Large intestine (tissue), 3 donors: Measurements from ENCODE around the gene TTPAL. TPM values are rescaled to one million over a fixed set of nuclear protein-coding genes. Genes with fewer than 3 reads are reported as not detected.

Experiments
- DNase-seq, 2 donors: peaks; one replicate each; pipeline versions ENCODE4 v3.0.0 to v3.0.0-alpha.2; 2013
- H3K27ac ChIP-seq: one replicate; pipeline ENCODE4 v1.5.1; 2013; ENCODE audit warnings: low read length
- H3K27me3 ChIP-seq: 2 replicates; pipeline ENCODE4 v1.6.1; 2013; ENCODE audit warnings: low read length; ENCODE audit not compliant: control insufficient read depth, insufficient read depth
- H3K36me3 ChIP-seq: 2 replicates; pipeline ENCODE4 v1.6.1; 2013; ENCODE audit warnings: low read length; ENCODE audit not compliant: control insufficient read depth, insufficient read depth
- H3K4me1 ChIP-seq: one replicate; pipeline ENCODE4 v1.6.1; 2013; ENCODE audit warnings: low read length; ENCODE audit not compliant: control insufficient read depth, insufficient read depth
- H3K4me3 ChIP-seq: one replicate; pipeline ENCODE4 v1.5.1; 2013; ENCODE audit warnings: low read length
- H3K9me3 ChIP-seq: one replicate; pipeline ENCODE4 v1.6.1; 2013; ENCODE audit warnings: mild to moderate bottlenecking, low read depth, low read length, moderate library complexity; ENCODE audit not compliant: control insufficient read depth
- WGBS: methylation state at CpG from one replicate; pipeline ENCODE4 v1.1.5; 2013; ENCODE audit warnings: low lambda C conversion rate; ENCODE audit not compliant: insufficient coverage; 5-methylcytosine and 5-hydroxymethylcytosine counted together
- polyA plus RNA-seq: library from polyadenylated mRNA; unstranded; fragments of 120-200 nt; gene quantifications from one replicate; pipeline ENCODE4 v1.2.1, GENCODE V29; 2013

The TTPAL gene
- polyA plus RNA-seq, 1 donor = 10.0 TPM

- peak overlapping the region; percentile 98 for H3K27ac ChIP-seq
- H3K4me3 ChIP-seq = no peak overlapping the region
- no peaks in the 10 kb centered on the region for H3K9me3 ChIP-seq
- peaks cover 49% of the 10 kb centered on the region for H3K4me1 ChIP-seq
- no peaks in the 10 kb centered on the region for H3K27me3 ChIP-seq
- H3K36me3 ChIP-seq = peaks cover 62% of the 10 kb centered on the region
- WGBS = no CpG with 5 or more reads among the region's 7 CpGs
- DNase-seq = no peak
Observed at GRCh38 chr20:44430270-44431065, 45.2 kb upstream of the TTPAL start.

GRCh38 chr20:44431118-44431501, 44.6 kb upstream of the TTPAL start:
- Histone ChIP-seq H3K4me1 (peaks cover 50% of the 10 kb centered on the region), H3K4me3 (no peak overlapping the region), H3K27ac (peak overlapping the region; percentile 98), H3K27me3 (no peaks in the 10 kb centered on the region), H3K9me3 (no peaks in the 10 kb centered on the region), H3K36me3 (peaks cover 56% of the 10 kb centered on the region)
- no CpG with 5 or more reads among the region's 4 CpGs for WGBS
- DNase-seq = no peak

DNA sequence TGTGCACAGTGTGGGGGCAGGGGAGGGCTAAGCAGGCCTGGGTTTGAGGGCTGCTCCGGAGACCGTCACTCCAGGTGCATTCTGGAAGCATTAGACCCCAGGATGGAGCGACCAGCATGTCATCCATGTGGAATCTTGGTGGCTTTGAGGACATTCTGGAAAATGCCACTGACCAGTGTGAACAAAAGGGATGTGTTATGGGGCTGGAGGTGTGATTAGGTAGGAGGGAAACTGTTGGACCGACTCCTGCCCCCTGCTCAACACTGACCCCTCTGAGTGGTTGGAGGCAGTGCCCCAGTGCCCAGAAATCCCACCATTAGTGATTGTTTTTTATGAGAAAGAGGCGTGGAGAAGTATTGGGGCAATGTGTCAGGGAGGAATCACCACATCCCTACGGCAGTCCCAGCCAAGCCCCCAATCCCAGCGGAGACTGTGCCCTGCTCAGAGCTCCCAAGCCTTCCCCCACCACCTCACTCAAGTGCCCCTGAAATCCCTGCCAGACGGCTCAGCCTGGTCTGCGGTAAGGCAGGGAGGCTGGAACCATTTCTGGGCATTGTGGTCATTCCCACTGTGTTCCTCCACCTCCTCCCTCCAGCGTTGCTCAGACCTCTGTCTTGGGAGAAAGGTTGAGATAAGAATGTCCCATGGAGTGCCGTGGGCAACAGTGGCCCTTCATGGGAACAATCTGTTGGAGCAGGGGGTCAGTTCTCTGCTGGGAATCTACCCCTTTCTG, 44.0 kb upstream of the TTPAL start:
- no peak for DNase-seq
- WGBS = 40% methylated on average over 1 of the region's 11 CpGs
- no peaks in the 10 kb centered on the region for H3K27me3 ChIP-seq

DNA sequence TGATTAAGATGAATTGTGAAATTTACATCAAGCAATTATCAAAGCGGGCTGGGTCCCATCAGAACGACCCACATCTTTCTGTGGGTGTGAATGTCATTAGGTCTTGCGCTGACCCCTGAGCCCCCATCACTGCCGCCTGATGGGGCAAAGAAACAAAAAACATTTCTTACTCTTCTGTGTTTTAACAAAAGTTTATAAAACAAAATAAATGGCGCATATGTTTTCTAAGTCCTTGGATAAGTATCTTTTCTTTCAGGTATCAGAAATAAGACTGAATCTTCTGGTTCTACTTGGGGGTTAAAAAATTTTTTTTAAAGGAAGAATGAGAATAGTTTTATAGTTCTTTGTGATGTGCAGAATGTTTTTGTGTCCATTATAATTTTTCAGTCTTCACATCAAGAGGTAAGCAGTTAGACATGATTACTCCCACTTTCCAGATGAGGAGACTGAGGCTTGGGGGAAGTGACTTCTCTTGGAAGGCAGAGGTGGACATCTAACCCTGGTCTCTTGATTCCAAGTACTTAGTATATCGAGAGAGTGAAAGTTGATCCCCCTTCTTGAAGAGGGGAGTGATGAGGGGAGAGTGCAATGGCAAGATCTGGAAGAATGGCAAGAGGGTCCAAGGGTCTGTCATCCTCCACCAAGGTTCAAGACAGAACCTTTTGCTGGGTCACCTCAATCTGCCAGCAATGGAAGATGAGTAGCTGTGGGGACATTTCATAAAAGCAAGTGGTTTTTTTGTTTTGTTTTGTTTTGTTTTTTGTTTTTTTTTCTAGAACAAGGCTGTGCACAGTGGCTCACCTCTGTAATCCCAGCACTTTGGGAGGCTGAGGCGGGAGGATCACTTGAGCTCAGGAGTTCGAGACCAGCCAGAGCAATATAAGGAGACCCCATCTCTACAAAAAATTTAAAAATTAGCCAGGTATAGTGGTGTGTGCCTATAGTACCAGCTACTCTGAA, 42.8 kb upstream of the TTPAL start:
- peaks cover 50% of the 10 kb centered on the region for H3K4me1 ChIP-seq
- DNase-seq = no peak
- H3K9me3 ChIP-seq = no peaks in the 10 kb centered on the region
- WGBS = 100% methylated on average over 1 of the region's 8 CpGs
- no peaks in the 10 kb centered on the region for H3K27me3 ChIP-seq
- H3K4me3 ChIP-seq = no peak overlapping the region
- H3K36me3 ChIP-seq = peaks cover 38% of the 10 kb centered on the region
- peak overlapping the region; percentile 98 for H3K27ac ChIP-seq

More for the DNA sequence above, 44.0 kb upstream of the TTPAL start:
- H3K4me1 ChIP-seq = peaks cover 50% of the 10 kb centered on the region
- no peak overlapping the region for H3K4me3 ChIP-seq
- H3K27ac ChIP-seq = peak overlapping the region; percentile 98
- peaks cover 51% of the 10 kb centered on the region for H3K36me3 ChIP-seq
- no peaks in the 10 kb centered on the region for H3K9me3 ChIP-seq

DNA sequence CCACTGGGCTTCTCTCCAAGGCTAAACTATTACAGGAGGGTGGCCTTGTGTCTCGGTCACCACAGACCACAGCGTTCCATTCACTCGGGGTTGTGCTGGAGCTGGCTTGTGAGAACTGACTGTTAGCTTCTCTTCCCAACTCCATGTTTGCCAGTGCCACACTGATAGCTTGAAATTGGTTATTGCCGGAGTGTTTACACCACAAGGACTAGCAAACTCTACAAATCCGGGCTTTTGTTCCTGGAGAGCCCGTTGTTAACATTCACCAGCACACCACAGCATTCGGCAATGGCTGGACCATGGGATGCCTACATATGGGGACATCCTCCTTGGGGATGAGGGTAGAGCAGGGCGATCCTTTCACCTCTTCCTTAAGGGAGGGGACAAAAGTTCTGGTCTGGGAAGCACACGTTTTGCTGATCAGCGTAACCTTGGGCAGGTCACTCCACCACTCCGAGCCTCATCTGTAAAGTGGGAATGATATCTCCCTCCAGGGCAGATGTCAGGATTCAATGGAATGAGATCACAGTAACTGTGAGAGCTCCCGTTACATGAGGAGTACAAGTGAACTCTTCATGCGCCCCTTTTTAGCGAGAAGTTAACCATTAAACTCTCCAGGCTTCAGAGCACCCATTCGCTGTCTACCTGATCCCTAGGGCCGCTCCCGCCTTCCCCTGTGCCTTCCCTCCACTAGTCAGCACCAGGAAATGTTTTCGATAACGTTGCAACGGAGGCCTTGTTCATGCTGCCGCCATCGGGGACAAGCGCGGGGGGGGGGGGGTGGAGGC, 41.7 kb upstream of the TTPAL start:
- DNase-seq = peak in 1 of 2 donors; percentile 98
- no CpG with 5 or more reads among the region's 24 CpGs for WGBS
- H3K4me3 ChIP-seq = no peak overlapping the region
- no peaks in the 10 kb centered on the region for H3K27me3 ChIP-seq
- peak overlapping the region; percentile 98 for H3K27ac ChIP-seq
- H3K36me3 ChIP-seq = peaks cover 28% of the 10 kb centered on the region
- peaks cover 52% of the 10 kb centered on the region for H3K4me1 ChIP-seq
- no peaks in the 10 kb centered on the region for H3K9me3 ChIP-seq

DNA sequence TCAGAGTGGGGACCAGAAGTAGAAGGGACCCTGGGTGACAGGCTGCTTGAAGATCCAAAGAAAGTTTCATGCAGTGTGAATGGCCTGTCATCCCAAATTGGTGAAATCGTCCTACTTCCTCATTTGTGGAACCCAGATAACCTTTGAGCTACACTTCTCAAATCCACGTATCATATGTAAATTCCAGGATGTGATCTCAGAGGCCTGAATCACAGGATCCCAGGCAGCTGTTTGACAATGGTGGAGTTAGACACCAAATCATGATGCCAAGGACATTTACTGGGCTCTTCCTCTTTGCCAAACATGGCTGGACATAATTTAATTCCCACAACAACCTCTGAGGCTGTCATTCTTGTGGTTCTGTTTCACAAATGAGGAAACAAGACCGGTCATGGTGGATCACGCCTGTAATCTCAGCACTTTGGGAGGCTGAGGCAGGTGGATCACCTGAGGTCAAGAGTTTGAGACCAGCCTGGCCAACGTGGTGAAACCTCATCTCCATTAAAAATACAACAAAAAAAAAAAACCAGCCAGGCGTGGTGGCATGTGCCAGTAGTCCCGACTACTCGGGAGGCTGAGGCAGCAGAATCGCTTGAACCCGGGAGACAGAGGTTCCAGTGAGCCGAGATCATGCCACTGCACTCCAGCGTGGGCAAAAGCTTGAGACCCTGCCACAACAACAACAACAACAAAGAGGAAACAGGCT, 39.9 kb upstream of the TTPAL start:
- Histone ChIP-seq H3K27me3 (no peaks in the 10 kb centered on the region), H3K4me3 (no peak overlapping the region), H3K27ac (peak overlapping the region; percentile 98), H3K4me1 (peaks cover 48% of the 10 kb centered on the region), H3K9me3 (no peaks in the 10 kb centered on the region), H3K36me3 (peaks cover 10% of the 10 kb centered on the region)
- DNase-seq = peak in 1 of 2 donors; percentile 84
- no CpG with 5 or more reads among the region's 12 CpGs for WGBS

DNA sequence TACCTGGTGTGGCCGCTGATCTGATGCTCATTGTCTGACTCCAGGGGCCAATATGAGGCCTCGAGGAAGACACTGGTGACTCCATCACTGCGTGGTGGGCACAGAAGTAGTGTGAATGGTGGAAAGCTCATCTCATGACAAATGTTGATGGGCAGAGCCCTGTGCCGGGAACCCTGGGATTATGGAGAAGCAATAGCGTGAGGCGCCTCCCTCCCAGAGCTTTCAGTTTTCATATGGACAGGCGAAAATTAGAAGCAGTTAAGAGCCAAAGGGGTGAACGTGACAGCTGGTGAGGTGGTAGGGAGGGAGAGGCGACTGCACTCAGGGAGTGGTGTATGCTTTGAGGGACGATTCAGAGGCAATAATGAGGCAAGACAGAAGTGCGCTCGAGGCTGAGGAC, 39.3 kb upstream of the TTPAL start:
- Histone ChIP-seq H3K27me3 (no peaks in the 10 kb centered on the region), H3K36me3 (peaks cover 4% of the 10 kb centered on the region), H3K9me3 (no peaks in the 10 kb centered on the region), H3K4me1 (peaks cover 48% of the 10 kb centered on the region), H3K27ac (peak overlapping the region; percentile 98), H3K4me3 (no peak overlapping the region)
- 69% methylated on average over 3 of the region's 12 CpGs for WGBS
- no peak for DNase-seq

DNA sequence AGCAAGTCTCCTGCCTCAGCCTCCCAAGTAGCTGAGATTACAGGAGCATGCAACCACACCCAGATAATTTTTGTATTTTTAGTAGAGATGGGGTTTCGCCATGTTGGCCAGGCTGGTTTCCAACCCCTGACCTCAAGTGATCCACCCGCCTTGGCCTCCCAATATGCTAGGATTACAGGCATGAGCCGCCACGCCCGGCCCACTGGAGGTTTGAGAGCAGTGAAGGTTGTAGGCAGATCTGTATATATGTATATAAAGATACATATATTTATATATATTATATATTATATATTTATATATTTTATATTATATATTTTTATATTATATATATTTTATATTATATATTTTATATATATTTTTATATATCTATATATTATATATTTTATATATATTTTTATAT, 38.2 kb upstream of the TTPAL start:
- Histone ChIP-seq H3K27me3 (no peaks in the 10 kb centered on the region), H3K27ac (peak overlapping the region; percentile 35), H3K9me3 (no peaks in the 10 kb centered on the region), H3K4me3 (no peak overlapping the region), H3K36me3 (no peaks in the 10 kb centered on the region), H3K4me1 (peaks cover 51% of the 10 kb centered on the region)
- no peak for DNase-seq
- no CpG with 5 or more reads among the region's 5 CpGs for WGBS

GRCh38 chr20:44438782-44439181, 36.9 kb upstream of the TTPAL start:
- no CpG with 5 or more reads among the region's 4 CpGs for WGBS
- Histone ChIP-seq H3K4me1 (peaks cover 50% of the 10 kb centered on the region), H3K27ac (peak overlapping the region; percentile 56)

More at GRCh38 chr20:44438782-44439181, 36.9 kb upstream of the TTPAL start:
- H3K27me3 ChIP-seq = no peaks in the 10 kb centered on the region
- DNase-seq = peak in 1 of 2 donors; percentile 26
- no peaks in the 10 kb centered on the region for H3K36me3 ChIP-seq
- H3K4me3 ChIP-seq = no peak overlapping the region
- H3K9me3 ChIP-seq = no peaks in the 10 kb centered on the region
